Islet precursor cell (in vitro differentiated cells): ENCODE data around the gene RALGDS.

Source experiments
- DNase-seq: peaks from one replicate; pipeline ENCODE4 v3.0.0-alpha.2; 2018

The RALGDS gene

DNA sequence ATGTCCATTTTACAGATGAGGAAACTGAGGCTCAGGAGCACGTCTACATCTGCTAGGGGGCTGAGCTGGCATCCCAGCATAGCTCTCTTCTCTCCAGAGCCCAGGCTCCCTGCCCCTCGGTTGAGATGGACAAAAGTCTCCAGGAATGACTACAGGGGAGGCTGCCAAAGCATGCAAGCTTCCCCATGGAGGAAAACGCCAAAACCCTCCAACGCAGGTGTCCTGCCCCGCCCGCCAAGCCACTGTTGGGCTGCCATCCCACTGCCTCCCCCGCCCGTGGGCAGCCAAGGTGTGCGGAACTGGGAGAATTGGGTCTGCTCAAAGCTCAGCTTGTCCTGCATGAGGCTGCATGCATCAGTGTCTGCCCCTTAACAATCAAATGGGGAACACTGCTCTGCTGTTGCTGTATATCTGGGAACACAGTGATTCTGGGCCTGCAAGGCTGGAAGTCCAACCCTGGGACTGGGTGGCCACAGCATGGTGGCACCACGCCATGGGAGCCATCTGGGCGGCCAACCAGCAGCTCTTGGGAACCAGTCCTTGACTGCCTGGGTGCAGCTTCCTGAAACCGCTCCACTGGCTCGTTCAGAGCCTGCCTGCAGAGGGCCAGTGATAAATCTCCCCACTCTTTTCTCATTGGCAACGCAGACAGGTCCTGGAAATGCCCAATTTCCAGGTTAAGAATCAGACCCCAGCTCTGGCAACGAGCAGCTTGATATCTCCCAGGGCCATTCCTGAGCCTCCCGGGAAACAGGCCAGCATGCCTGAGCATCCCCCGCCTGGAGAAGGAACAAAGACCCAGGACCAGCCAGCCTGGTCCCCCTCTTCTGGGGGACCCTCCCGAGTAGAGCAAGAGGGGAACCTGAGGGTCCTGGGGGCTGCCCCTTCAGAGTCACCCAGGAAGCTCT lies 3.5 kb downstream of the RALGDS start:
- DNase-seq, result no peak

DNA sequence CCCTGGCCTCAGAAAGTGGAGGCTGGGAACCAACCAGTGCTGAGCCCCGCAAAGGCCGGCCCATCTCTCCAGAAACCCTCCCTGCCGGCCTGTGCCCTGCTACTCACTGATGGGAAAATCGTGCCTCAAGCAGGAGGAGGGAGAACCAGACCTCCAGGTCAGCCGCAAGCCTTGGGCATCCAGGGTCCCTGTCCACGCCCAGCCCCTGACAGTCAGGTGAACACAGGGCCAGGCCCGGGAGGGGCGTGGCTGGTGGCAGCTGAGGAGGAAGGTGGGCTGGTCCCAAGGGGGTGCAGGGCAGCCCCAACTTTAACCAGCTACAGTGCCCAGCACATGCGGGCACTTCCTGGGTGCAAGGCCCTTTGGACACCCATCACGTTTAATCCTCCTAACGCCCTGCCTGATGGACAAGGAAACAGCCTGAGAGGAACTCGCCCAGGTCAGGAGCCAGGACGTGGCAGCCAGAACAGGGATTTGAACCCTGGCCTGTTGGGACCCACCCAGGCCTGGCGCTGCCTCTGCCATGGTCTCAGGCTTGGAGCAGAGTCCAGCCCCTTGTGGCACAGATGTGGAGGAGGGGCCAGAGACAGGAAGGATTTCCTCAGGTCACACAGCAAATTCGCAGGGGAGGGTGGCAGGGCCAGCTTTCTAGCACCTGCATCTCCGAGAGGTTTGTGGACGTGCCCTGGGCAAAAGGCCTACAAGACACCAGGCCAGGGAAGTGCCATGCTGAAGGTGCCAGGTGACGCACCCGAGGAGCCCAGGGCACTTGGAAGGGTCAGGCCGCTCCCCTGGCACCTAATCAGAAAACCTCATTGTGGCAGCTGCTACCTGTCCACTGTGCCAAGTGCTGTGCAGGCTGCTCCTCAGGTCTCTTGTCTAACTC lies 4.5 kb downstream of the RALGDS start:
- no peak for DNase-seq

DNA sequence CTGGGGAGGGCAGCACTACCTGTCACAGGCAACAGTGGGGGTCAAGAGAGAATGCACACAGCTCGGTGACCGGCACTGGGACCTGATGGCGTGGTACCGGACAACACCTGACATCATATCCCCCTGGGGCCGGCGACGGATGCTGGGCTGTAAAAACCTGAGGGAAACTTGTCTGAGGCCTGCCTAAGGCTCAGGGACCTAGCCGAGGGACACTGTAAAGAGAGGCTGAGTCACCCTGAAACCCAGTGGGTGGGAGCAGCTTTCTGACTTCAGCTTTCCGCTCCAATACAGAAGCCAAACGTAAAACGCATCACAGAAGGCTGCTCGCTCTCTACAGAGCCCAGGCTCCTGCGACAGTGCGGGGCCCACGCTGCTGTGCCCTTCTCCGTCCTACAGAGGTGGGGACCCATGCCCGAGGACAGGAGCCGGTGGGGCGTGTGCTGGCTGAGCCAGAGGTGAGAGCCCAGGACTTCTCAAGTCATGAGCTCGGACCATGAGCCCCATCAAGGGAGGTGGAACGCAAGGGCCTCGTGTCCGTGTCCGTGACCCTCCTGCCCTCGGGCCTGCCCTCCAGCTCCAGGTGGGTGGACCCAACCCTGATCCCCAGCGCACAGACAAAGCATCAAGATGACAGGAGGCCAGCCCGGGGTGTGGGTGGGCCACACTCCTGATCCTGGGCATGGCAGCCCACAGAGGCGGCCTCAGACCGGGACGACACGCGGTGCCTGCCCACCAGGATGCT lies 5.3 kb downstream of the RALGDS start:
- no peak for DNase-seq

DNA sequence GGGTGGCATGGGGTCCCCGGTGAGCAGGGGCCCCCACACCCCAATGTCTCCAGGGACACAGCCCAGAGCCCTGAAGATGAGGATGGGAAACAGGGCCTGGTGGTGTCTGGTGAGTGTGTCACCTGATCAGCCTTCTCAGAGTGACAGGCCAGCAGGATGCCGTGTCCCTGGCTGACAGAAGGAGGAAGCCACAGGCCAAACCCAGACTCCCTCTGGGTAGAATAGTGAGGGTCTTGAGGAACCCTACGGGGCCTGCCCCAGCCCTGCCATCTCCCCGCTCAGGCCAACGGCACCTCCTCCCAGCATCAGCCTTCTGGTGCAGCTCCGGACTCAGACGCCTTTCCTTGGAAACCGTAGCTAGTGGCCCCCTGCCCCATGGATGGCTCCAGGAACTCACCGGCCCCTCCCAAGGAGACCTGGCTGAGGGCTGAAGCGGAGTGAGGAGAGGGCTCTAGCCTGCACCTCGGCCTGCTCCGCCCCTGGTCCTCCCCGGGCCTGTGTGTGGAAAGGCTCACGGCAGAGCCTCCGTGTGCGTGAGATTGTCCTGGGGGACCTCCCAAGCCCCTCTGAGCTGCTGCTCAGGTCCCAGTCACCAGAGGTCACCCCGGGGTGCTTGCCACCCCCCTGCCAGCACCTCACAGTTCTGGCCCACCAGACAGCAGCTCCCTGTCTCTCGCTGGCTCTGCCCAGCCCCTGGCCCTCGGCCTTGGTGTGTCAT lies 6.0 kb downstream of the RALGDS start:
- DNase-seq, result no peak

DNA sequence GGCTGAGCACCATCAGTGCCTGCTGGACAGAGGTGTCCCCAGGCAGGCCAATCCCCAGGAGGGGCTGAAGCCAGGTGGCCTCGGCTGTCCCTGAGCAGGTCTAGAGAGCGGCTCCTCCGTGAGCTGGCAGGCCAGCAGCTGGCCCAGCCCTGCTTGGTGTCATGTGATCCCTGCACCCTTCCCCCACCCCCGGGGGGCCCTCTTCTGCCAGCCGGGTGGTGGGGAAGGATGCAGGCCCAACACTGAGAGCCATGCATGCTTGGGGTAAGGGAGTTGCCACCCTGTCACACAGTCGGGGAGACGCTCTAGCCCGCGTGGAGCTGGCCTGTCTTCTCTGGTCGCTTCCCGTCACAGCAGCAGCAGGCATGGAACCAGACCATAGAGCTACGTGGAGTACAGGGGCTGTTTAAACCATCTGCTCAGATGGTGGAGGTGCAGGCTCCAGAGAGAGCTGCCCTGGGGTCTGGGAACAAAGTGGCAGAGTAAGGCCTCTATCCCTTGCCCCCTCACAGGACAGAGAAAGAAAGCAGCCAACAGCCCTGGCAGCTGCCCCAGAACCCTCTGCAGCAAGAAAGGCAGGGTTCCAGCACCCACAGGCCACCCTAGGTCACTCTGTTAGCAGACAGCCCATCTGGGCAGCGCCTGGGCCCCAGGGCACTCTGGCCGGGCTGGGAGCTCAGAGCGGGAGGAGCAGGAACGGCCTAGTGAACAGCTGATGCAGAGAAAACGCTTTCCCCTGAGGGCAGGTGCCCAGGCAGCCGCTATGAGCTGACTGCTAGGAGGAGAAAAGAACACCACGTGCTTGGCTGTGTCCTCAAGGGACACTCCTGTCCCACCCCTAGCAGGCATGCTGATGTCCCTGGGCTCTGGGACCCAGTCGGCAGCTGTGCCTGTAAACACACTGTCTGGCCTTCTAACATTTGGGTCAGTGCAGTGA lies 6.8 kb downstream of the RALGDS start:
- DNase-seq, result peak; percentile 80

DNA sequence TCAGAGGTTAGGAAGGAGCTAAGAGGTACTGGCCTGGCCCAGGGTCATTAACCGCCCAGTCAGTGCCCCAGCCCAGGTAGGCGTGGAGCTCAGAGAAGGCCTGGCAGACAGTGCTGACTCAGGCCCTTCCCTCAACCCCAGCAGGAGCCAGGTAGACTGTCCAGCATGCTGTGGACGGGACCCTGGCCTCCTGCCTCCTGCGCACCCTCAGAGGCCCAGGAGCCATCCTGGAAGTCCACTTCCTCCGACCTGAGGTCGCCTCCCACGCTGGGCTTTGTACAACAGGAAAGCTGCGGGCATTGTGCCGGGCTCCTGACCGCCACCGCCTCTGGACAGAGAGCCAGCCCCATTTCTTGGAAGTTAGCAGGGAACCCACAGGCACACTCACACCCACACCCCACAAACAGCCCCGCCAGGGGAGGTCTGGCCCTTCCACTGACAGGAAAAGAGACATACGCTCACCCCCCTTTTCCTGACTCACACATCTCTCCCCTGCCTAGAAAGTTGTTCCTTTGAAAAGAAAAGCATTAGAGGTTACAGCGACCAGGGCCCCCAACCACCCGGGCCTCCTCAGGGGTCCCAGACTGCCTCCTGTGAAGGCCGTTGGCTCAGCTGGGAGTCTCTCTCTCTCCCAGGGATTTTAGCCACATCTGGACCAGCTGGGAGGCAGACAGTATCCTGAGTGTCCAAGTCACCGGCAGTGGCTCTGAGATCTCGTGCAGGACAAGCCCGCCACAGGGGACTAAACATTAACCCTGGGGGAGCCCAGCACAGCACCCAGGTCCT lies 7.7 kb downstream of the RALGDS start:
- DNase-seq, result no peak

DNA sequence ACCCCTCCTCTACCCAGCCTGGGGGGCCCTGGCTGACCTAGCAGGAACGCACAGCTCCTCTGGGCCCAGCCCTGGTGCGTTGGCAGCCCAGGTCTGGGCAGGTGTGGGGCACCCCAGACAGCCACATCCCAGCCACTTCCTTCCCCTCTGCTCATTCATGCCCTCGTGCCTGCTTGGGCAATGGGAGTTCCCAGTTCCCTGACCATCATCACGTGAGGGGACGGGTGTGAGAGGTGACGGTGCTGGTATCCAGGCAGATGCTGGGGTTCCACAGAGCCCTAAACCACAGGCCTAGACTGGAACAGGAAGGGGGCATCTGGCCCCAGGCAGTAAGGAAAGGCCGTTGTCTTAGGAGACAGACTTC lies 8.4 kb downstream of the RALGDS start:
- DNase-seq, result no peak

DNA sequence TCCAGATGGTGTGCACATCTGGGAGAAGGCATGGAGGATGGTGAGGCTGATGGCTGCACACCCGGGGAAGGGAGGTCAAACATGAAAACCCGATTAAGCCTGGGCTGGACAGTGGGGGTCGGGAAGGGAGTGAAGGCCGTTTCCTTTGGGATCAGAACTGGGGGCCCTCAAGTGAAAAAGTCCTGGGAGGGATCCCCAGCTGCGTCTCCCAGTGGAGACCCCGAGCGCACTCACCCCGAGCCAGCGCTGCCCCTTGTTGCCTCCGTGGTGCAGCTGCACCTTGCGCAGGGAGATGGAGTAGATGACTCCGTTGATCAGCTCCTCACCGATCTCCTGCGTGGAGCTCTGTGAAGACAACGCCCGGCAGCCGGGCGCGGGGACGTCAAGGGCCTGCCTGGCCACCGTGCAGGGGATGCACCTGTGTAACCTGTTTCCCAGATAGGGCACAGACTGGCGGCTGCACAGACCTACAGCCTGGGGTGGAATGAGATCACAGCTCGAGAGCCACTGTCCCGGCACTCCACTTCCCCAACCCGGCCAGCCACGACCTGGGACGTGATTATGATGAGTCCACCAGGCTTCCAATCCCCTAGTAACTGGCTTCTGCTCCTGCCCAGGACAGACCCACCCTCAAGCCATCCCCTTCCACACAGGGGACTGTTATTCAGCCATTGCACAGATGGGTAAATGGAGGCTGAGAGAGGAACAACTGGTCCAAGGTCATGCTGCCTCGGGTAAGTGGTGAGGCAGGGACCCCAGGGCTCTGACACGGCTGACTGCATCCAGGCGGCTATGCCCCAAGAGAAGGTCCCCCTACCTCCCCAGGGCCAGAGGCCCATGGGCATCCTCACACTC lies 9.0 kb downstream of the RALGDS start:
- DNase-seq, result no peak

DNA sequence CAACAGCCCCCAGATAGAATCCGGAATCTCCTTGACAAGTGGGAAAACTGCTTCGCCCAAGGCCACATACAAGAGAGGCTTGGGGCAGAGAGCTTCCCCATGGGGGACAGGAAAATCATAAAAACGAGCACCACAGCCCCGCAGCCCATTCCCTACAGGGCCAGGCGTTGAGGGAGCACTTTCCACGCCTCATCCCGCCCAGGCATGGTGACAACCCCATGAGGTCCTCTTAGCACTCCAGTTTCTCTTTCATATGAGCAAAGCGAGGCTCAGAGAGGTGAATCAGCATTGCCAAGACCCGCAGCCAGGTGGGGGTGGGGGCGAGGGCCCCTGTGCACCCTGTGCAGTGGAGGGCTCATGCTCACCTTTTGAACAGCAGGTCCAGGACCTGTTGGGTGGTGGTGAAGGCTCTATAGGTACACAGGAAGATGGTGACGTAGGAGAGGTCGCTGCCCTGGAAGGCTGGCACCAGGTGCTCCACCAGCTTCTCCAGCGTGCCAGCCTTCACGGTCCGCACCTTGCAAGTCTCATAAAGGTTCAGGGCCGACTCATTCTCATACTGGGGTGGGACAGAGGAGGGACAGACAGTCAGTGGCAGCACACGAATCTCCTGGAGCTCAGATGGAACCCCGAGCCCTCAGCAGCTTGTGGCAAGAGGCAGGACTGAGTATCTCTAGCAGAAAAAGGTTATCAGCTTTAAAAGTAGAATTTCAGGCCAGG lies 10.9 kb downstream of the RALGDS start:
- no peak for DNase-seq

DNA sequence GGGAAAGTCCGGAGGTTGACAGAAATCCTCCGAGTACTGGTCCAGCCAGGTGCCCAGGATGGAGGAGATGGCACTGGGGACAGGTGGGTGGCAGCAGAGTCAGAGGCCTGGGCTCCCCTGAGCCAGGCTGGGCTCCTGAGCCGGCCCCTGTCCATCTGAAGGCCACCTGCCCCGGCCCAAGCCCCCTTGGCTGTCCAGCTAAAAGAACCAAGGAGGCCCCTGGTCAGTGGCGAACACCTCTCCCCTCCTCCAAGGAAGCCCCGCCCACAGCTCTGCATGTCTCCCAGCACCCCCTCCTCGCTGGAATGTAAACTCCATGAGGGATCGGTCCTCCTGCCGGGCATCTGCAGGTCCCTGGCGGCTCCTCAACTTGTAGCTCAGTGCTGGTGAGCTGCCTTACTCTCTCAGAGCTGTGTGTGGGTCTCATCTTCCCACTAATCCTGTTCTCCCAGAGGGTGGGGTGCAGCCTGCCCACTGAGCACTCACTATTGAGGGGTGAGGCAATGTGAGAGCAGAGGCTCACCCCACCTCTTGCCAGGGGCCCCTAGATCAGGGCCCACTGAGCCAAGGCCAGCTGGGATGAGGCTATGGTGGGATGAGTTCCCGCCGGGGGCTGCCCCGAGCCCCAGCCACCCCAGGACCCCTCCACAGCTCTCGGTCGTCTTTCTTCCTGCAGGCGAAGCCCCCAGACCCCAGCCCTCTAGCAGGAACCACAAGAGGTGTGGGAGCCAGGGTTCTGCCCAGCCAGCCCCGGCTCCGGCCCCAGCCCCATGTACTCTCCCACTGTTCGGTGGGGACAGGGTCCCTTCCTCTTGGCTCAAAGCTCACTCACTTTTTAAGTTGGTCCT lies 12.0 kb downstream of the RALGDS start:
- no peak for DNase-seq

DNA sequence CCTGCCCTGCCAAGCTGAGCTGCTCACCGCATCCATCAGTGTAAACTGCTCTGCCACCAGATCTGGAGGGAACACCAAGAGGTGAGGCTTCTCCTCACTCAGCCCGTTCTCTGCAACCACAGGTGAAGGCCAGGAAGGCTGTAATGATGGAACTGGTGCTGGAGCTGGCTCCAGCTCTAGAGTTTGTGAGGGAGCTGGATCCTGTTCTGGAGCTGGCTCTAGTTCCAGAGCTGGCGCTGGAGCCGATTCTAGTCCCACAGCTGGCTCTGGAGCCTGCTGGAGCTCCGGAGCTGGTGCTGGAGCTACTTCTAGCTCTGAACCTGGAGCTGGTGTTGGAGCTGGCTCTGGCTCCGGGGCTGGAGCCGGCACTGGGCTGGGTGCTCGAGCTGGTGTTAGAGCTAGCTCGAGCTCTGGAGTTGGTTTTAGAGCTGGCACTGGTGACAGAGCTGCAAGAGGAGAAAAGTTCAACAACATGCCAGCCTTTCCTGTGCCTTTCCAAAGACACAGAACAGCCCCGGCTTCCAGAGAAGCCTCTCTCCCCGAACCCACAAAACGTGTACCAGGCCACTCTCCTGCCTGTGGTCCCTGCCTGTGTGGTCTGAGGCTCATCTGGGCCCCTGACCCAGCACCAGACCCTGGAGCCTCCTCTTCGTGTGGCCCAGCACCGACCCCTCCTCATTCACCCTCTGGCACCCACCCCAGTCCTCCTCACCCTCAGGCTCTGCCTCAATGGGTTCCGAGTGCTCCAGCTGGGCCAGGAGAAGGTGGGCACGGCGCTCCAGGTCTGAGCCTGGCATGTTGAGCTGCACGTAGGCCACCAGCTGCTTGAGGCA lies 12.9 kb downstream of the RALGDS start:
- no peak for DNase-seq

DNA sequence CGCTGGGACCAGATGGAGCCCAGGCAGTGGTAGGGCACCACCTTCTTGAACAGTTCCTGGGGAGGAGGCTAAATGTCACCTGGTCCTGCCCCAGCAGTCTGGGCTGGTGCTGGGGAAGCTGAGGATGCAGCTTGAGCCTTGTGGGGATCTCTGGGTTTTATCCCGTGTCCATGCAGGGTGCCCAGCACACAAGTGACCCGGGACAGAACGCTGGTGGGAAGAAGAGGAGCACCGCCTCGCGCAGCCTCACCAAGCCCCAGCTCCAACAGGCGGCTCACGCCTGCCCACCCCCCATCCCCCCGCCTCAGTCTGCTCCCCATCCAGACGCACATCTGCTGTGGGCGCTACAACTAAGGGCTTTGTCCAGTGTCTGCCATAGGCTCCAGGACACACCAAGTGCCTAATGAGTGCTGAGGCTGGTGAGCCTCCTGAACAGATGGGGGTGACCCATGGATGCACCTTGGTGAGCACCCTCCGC lies 13.8 kb downstream of the RALGDS start:
- no peak for DNase-seq

DNA sequence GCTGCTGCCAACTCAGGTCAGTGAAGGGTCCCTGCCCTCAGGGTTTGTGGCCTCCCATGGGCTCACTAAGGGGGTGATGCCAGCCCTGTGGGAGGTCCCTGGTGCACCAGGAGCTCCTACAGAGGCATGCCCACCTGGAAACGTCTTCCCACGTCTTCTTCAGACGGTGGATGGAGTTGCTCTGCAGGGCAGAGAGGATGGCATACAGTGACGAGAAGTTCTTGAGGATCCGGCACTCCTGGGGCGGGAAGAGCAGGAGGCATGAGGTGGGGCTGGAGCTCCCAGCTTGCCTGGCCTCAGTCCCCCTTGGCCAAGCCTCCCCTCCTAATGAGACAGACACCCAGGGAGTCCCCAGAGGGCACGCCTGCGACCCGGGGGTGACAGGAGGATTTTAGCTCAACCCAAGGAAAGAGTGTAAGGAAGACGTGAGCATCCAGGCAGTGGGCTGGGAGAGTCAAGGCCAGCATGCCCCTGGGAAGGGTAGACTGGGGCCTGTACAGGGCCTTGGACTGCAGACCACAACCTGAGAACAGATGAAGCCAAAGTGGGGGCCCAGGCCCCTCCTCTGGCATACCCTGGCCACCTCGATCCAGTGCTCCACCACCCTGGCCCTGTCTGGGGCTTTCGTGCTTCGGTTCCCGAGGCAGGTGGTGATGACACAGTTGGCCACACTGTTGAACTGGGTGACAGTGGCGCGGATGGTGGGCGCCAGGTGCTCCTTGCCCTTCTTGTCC lies 14.4 kb downstream of the RALGDS start:
- DNase-seq, result no peak

DNA sequence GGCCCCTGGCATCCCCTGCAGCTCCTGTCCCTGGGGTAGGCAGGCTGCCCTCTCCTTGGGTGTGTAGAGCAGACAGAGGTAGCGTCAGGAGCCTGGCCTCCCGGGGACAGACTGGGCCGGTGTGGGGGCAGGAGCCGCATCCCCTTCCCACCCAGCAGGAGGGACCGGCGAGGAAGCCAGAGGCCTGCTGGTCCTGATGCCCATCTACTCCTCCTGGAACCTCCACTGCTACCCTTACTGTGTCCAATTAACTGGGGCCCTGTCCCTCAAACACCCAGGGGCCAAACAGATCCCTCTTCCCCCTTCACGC lies 15.6 kb downstream of the RALGDS start:
- no peak for DNase-seq

DNA sequence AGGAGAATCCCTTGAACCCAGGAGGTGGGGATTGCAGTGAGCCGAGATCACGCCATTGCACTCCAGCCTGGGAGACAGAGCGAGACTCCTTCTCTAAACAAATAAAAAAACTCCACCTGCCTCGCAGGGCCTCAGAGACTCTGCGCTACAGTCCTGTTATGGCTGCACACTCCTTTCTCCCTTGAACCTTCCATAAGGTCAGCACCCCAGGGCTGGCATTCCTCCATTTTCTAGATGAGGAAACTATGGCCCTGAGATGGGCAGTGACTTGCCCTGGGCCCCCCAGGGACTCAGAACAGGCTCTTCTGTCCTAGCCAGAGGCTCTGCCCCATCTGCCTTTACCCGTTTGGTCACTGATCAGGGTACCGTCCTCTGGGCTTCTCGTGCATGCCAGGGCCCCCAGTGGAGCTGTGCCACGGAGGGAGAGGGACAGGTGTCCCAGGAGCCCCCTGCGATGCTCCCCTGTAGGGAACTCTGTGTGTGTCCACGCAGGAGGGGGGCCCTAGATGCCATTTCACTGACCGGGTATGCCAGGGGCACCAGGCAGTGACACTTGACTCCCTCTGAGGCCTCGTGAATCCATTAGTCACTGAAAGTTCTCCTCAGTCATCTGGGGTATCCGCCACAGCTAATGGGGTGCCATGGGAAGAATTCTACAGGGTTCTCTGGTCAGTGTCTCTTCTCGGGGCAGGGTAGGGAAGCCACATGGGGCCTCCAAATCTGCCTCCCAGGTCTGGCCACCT lies 16.2 kb downstream of the RALGDS start:
- no peak for DNase-seq
